KMS-11 (cell line): Measurements from ENCODE around the gene ZIM2.
A peak's percentile ranks its signal among the peaks of the same experiment; 100 is the strongest.

Experiments used
- H2AFZ ChIP-seq: fragments of 200-600 bp; sonication (generic); 2 replicates; pipeline ENCODE4 v1.6.1; 2016; ENCODE audit warnings: antibody characterized with exemption, mixed run types, low read depth
- H3K27ac ChIP-seq: fragments of 200-600 bp; sonication (generic); 2 replicates; pipeline ENCODE4 v1.6.1; 2016; ENCODE audit warnings: mild to moderate bottlenecking, mixed run types
- H3K27me3 ChIP-seq: fragments of 200-600 bp; sonication (generic); 2 replicates; pipeline ENCODE4 v1.6.1; 2017; ENCODE audit warnings: mild to moderate bottlenecking, low read depth, mixed run types, moderate library complexity; ENCODE audit not compliant: insufficient read depth
- H3K36me3 ChIP-seq: fragments of 200-600 bp; sonication (generic); 2 replicates; pipeline ENCODE4 v1.6.1; 2017; ENCODE audit warnings: mild to moderate bottlenecking, mixed run types; ENCODE audit not compliant: insufficient read depth
- H3K4me1 ChIP-seq: fragments of 200-600 bp; sonication (generic); 2 replicates; pipeline ENCODE4 v1.6.1; 2016; ENCODE audit warnings: mild to moderate bottlenecking, low read depth, mixed run types; ENCODE audit not compliant: poor library complexity, severe bottlenecking
- H3K4me2 ChIP-seq: fragments of 200-600 bp; sonication (generic); 2 replicates; pipeline ENCODE4 v1.7.0; 2016; ENCODE audit warnings: mild to moderate bottlenecking, mixed run types
- H3K4me3 ChIP-seq: fragments of 200-600 bp; sonication (generic); IDR thresholded peaks from 2 replicates; pipeline ENCODE4 v1.6.1; 2017; ENCODE audit warnings: low read depth, low read length, mixed read lengths; ENCODE audit not compliant: insufficient read depth
- H3K79me2 ChIP-seq: fragments of 200-600 bp; sonication (generic); 2 replicates; pipeline ENCODE4 v1.6.1; 2016; ENCODE audit warnings: low read depth, mixed run types; ENCODE audit not compliant: insufficient read depth
- H3K9ac ChIP-seq: fragments of 200-600 bp; sonication (generic); 2 replicates; pipeline ENCODE4 v1.6.1; 2016; ENCODE audit warnings: mild to moderate bottlenecking, mixed run types
- H4K20me1 ChIP-seq: fragments of 200-600 bp; sonication (generic); 2 replicates; pipeline ENCODE4 v1.6.1; 2016; ENCODE audit warnings: mild to moderate bottlenecking, mixed run types; ENCODE audit not compliant: insufficient read depth
- TF ChIP-seq, protein P1 (sequence below): fragments of 200-600 bp; sonication (generic); conservative IDR thresholded peaks from 2 replicates; pipeline ENCODE4 v1.6.1; 2017; ENCODE audit warnings: low read depth, mild to moderate bottlenecking, antibody characterized with exemption, low read length, moderate library complexity, mixed read lengths

Gene ZIM2

GRCh38 chr19:56848166-56848565 is 7.6 kb upstream of the ZIM2 start:
- TF ChIP-seq, protein P1, sequence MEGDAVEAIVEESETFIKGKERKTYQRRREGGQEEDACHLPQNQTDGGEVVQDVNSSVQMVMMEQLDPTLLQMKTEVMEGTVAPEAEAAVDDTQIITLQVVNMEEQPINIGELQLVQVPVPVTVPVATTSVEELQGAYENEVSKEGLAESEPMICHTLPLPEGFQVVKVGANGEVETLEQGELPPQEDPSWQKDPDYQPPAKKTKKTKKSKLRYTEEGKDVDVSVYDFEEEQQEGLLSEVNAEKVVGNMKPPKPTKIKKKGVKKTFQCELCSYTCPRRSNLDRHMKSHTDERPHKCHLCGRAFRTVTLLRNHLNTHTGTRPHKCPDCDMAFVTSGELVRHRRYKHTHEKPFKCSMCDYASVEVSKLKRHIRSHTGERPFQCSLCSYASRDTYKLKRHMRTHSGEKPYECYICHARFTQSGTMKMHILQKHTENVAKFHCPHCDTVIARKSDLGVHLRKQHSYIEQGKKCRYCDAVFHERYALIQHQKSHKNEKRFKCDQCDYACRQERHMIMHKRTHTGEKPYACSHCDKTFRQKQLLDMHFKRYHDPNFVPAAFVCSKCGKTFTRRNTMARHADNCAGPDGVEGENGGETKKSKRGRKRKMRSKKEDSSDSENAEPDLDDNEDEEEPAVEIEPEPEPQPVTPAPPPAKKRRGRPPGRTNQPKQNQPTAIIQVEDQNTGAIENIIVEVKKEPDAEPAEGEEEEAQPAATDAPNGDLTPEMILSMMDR, result no peak
- H3K27me3 ChIP-seq, result no peaks in the 10 kb centered on the region; the same call in 1 of the 2 replicates
- no peak overlapping the region for H3K9ac ChIP-seq
- H3K79me2 ChIP-seq, result no peaks in the 10 kb centered on the region
- H3K4me2 ChIP-seq, result no peak overlapping the region
- H2AFZ ChIP-seq, result no peak overlapping the region
- H3K27ac ChIP-seq, result no peak overlapping the region
- H3K4me1 ChIP-seq, result no peaks in the 10 kb centered on the region
- H3K36me3 ChIP-seq, result no peaks in the 10 kb centered on the region
- no peaks in the 10 kb centered on the region for H4K20me1 ChIP-seq
- H3K4me3 ChIP-seq, result no peak overlapping the region

- TF ChIP-seq, protein P1, result no peak
- Histone ChIP-seq H4K20me1 (no peaks in the 10 kb centered on the region), H3K27ac (no peak overlapping the region), H3K27me3 (no peaks in the 10 kb centered on the region), H3K36me3 (no peaks in the 10 kb centered on the region), H3K79me2 (no peaks in the 10 kb centered on the region), H3K4me1 (no peaks in the 10 kb centered on the region), H3K9ac (no peak overlapping the region), H2AFZ (no peak overlapping the region), H3K4me3 (no peak overlapping the region), H3K4me2 (no peak overlapping the region)
These were observed 1.9 kb upstream of the ZIM2 start for GRCh38 chr19:56842412-56842811.

GRCh38 chr19:56841193-56841543 is 642 bp upstream of the ZIM2 start:
- Histone ChIP-seq H3K36me3 (no peaks in the 10 kb centered on the region), H3K27me3 (no peaks in the 10 kb centered on the region), H3K79me2 (no peaks in the 10 kb centered on the region), H3K9ac (no peak overlapping the region), H2AFZ (no peak overlapping the region), H4K20me1 (no peaks in the 10 kb centered on the region), H3K4me2 (no peak overlapping the region), H3K4me1 (no peaks in the 10 kb centered on the region), H3K4me3 (no peak overlapping the region), H3K27ac (no peak overlapping the region)
- TF ChIP-seq, protein P1, result no peak

DNA sequence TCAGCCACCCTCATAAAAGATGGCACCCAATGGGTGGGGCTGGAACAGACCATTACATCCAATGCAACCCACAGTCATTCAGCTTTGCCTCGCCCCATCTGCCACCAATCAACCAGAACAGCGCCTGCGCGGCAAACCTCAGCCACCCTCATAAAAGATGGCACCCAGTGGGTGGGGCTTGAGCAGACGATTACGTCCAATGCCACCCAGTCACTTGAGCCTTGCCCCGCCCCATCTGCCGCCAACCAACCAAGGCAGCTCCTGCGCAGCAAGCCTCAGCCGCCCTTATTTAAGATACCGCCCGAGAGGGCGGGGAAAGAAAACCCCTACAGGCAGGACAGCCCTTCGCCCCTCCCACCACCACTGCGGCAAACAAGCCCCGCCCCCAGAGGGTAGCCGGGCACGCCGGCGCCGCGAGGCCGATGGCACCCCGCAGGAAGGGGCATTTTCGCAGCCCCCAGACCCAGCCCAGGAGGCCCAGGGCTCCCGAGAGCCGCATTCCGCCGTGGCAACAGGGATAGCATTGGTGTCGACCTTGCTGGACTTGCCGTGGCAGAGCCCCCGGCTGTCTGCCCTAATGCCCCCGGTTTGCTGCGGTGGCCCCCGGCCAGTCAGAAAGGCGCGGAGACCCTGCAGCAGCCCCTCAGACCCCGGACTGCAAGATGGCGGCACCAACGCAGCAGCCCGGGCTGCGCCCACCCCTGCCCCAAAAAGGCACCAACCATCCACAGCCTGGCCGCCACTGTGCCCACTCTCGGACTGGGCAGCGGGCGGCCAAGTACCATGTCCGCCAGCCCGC is 675 bp downstream of the ZIM2 start:
- Histone ChIP-seq H3K4me2 (peak overlapping the region; percentile 42; the same call in 1 of the 2 replicates), H3K4me3 (no peak overlapping the region), H3K79me2 (no peaks in the 10 kb centered on the region), H3K4me1 (peaks cover 5% of the 10 kb centered on the region), H4K20me1 (no peaks in the 10 kb centered on the region), H3K27me3 (no peaks in the 10 kb centered on the region), H2AFZ (peak overlapping the region; percentile 78), H3K36me3 (no peaks in the 10 kb centered on the region), H3K27ac (peak overlapping the region; percentile 74), H3K9ac (peak overlapping the region; percentile 33; the same call in 1 of the 2 replicates)
- TF ChIP-seq, protein P1, result no peak
